ENCODE measurements around the gene KCNF1.

DNA sequence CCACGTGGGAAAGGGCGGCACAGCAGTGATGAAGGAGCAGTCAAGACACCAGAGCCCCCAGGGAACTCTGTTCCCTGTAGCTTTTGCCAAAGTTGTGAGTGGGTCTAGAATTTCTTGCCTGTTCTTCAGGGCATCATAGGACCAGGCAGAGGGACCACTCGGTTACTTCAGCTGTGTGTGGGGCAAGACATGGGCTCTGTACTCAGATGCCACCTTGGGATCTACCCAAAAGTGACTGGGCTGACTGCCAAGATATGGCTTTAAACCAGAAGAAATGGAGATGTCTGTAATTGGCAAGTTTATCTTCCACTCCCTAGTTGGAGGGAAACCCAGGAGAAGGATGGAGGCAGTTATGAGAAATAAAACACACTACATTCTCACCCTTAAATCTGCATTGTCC, 29.6 kb downstream of the KCNF1 start:
- TF ChIP-seq POLR2AphosphoS5 (IDR thresholded peaks at IDR 0.05; ENCODE audit: low read depth, low read length) (no peak), POLR2A (IDR thresholded peaks at IDR 0.05; ENCODE audit: low read depth, low read length) (no peak), TAF1 (IDR thresholded peaks at IDR 0.05; ENCODE audit: borderline replicate concordance, low read depth, low read length) (no peak)

Data from GM12892 (cell line).